HepG2 (cell line): ENCODE data around the gene LOXL3. TPM values are rescaled to one million over a fixed set of nuclear protein-coding genes. Genes with fewer than 3 reads are reported as not detected.

Source experiments
- CEBPB ChIP-seq: IDR thresholded peaks from 2 replicates; pipeline ENCODE4 v1.6.1; 2011; ENCODE audit warnings: low read depth, low read length, improper control_type of control experiment, borderline replicate concordance
- DMAP1 ChIP-seq: IDR thresholded peaks from 2 replicates; pipeline ENCODE4 v1.6.1; 2016
- ISX ChIP-seq: sonication (generic); formaldehyde crosslinking; conservative IDR thresholded peaks from 2 replicates; pipeline ENCODE4 v1.5.0; 2020; ENCODE audit warnings: missing genetic modification reagents
- KLF9 ChIP-seq: IDR thresholded peaks from 2 replicates; pipeline ENCODE4 v1.6.1; 2016; ENCODE audit warnings: low read depth
- MEIS1 ChIP-seq: sonication (generic); formaldehyde crosslinking; IDR thresholded peaks from 2 replicates; pipeline ENCODE4 v1.9.0; 2021; ENCODE audit warnings: mild to moderate bottlenecking, missing genetic modification reagents, moderate library complexity, borderline replicate concordance
- NR2C2 ChIP-seq: sonication (generic); formaldehyde crosslinking; IDR thresholded peaks from 2 replicates; pipeline ENCODE4 v1.4.0; 2020; ENCODE audit warnings: missing genetic modification reagents, mild to moderate bottlenecking, moderate library complexity, borderline replicate concordance
- NR2F2 ChIP-seq: IDR thresholded peaks from 2 replicates; pipeline ENCODE4 v1.6.1; 2012; ENCODE audit warnings: low read depth, inconsistent platforms, borderline replicate concordance
- RCOR2 ChIP-seq: IDR thresholded peaks from 2 replicates; pipeline ENCODE4 v1.6.1; 2016; ENCODE audit warnings: missing biosample characterization, missing genetic modification reagents
- SKI ChIP-seq: fragments of 450-650 bp; IDR thresholded peaks from one replicate; pipeline ENCODE4 v1.6.1; 2018; ENCODE audit warnings: mild to moderate bottlenecking; ENCODE audit not compliant: partially characterized antibody
- SOX5 ChIP-seq: IDR thresholded peaks from 2 replicates; pipeline ENCODE4 v1.6.1; 2016; ENCODE audit warnings: borderline replicate concordance
- TBX2 ChIP-seq: sonication (generic); formaldehyde crosslinking; IDR thresholded peaks from 2 replicates; pipeline ENCODE4 v1.5.0; 2020; ENCODE audit warnings: missing genetic modification reagents, mild to moderate bottlenecking, borderline replicate concordance
- ZFP91 ChIP-seq: sonication (generic); formaldehyde crosslinking; IDR thresholded peaks from 2 replicates; pipeline ENCODE4 v1.9.0; 2022; ENCODE audit warnings: missing genetic modification reagents, mild to moderate bottlenecking, borderline replicate concordance
- ZNF138 ChIP-seq: sonication (generic); formaldehyde crosslinking; IDR thresholded peaks from 2 replicates; pipeline ENCODE4 v1.5.0; 2020; ENCODE audit warnings: mild to moderate bottlenecking, low read depth, missing genetic modification reagents
- ZNF143 ChIP-seq: sonication (generic); formaldehyde crosslinking; IDR thresholded peaks from 2 replicates; pipeline ENCODE4 v1.4.0; 2020; ENCODE audit warnings: missing genetic modification reagents
- ZNF234 ChIP-seq: sonication (generic); formaldehyde crosslinking; conservative IDR thresholded peaks from 2 replicates; pipeline ENCODE4 v1.5.1; 2020; ENCODE audit warnings: mild to moderate bottlenecking, missing genetic modification reagents
- ZNF577 ChIP-seq: sonication (generic); formaldehyde crosslinking; IDR thresholded peaks from 2 replicates; pipeline ENCODE4 v1.4.0; 2020; ENCODE audit warnings: mild to moderate bottlenecking, low read depth, missing genetic modification reagents, borderline replicate concordance
- ZNF747 ChIP-seq: sonication (generic); formaldehyde crosslinking; IDR thresholded peaks from 2 replicates; pipeline ENCODE4 v1.8.1; 2023; ENCODE audit warnings: missing genetic modification reagents, mild to moderate bottlenecking, borderline replicate concordance
- ZSCAN29 ChIP-seq: sonication (generic); formaldehyde crosslinking; conservative IDR thresholded peaks from 2 replicates; pipeline ENCODE4 v1.4.0; 2020; ENCODE audit warnings: mild to moderate bottlenecking, missing genetic modification reagents
- polyA plus RNA-seq, 8 experiments: library from polyadenylated mRNA; depleted of rRNA in 3 of 8; stranded (reverse) in 7 of 8; unstranded in 1 of 8; fragments of >200 nt; fragmentation: Illumina TruSeq in 4 of 8; extraction: Trizol in 4 of 8; gene quantifications; 2 replicates each; pipeline versions ENCODE4 v1.2.1 to v1.2.3, GENCODE V29; 2011 to 2016; ENCODE audit warnings: low read depth in 4 of 8, missing spikeins in 1 of 8, mixed read lengths in 1 of 8; ENCODE audit not compliant: insufficient read depth in 1 of 8
- total RNA-seq, 5 experiments: library from RNA; depleted of rRNA; stranded (reverse); fragments of >200 nt; fragmentation: Illumina TruSeq; extraction: Trizol; gene quantifications; 2 replicates each; pipeline ENCODE4 v1.2.3, GENCODE V29; 2016; ENCODE audit warnings: low read depth in 1 of 5
- TF ChIP-seq, protein P1 (sequence below): sonication (generic); formaldehyde crosslinking; IDR thresholded peaks from 2 replicates; pipeline ENCODE4 v1.4.0; 2020; ENCODE audit warnings: missing genetic modification reagents, borderline replicate concordance
- TF ChIP-seq, protein P2 (sequence below): sonication (generic); formaldehyde crosslinking; IDR thresholded peaks from 2 replicates; pipeline ENCODE4 v1.4.0; 2020; ENCODE audit warnings: mild to moderate bottlenecking, missing genetic modification reagents
- TF ChIP-seq, protein P3 (sequence below): sonication (generic); formaldehyde crosslinking; conservative IDR thresholded peaks from 2 replicates; pipeline ENCODE4 v1.5.0; 2020; ENCODE audit warnings: missing genetic modification reagents

LOXL3 gene
- total and polyA plus RNA-seq, 2 of the 13 experiments (the other 11 are each of a cell fraction or from before 2014, with no cell fraction given): 0.55 to 6.5 TPM

DNA sequence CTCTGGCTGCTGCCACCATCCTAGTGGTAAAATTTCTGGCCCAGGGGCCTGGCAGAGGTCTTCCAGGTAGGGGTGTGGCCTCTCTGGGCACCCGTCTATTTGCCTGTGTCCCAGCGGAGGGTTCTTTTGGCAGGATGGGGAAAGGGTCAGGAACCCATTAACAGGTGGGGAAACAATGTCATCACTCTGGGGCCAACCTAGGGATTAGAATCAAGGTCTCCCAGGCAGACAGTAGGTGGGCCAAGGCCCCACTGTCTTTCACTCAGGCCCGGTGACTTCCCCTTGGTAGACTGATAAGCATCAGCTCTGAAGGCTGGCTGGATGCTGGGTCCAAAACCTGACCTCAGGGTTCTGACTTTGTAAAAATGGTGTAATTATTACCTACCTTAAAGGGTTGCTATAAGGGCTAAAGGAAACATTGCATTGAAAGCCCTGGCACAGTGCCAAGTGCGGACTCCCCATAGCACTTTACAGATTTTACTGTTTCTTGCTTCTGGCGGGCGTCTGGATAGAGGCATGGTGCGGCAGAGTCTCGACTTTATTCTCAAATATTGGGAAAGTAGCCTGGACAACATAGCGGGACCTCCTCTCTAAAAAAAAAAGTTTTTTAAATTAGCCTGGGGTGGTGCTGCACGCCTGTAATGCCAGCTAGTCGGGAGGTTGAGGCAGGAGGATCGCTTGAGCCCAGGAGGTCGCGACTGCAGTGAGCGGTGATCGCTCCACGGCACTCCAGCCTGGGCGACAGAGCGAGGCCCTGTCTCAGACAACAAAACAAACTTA is 56.6 kb downstream of the LOXL3 start (continued):
- TF ChIP-seq NR2C2 (peak; percentile 70), CEBPB (peak; percentile 6; the same call in 1 of the 2 replicates), ZNF234 (CRISPR knock-in tag) (no peak), MEIS1 (CRISPR knock-in tag) (peak; percentile 78; the same call in 1 of the 2 replicates), TBX2 (CRISPR knock-in tag) (peak; percentile 26; the same call in 1 of the 2 replicates), DMAP1 (CRISPR knock-in tag) (no peak; the same call in 1 of the 2 replicates), KLF9 (CRISPR knock-in tag) (0 out of 2 replicates have a peak, but pooled peaks have one; percentile 28), ZSCAN29 (0 out of 2 replicates have a peak, but pooled peaks have one; percentile 58), NR2F2 (0 out of 2 replicates have a peak, but pooled peaks have one; percentile 17), ZNF138 (CRISPR knock-in tag) (no peak), SOX5 (CRISPR knock-in tag) (peak; percentile 24; the same call in 1 of the 2 replicates), ZNF577 (CRISPR knock-in tag) (0 out of 2 replicates have a peak, but pooled peaks have one; percentile 13), ISX (no peak), ZNF747 (CRISPR knock-in tag) (peak; percentile 41; the same call in 1 of the 2 replicates), RCOR2 (CRISPR knock-in tag) (peak; percentile 51; the same call in 1 of the 2 replicates), ZFP91 (CRISPR knock-in tag) (no peak), SKI (peak; percentile 74), ZNF143 (CRISPR knock-in tag) (no peak)
- TF ChIP-seq, protein P1, sequence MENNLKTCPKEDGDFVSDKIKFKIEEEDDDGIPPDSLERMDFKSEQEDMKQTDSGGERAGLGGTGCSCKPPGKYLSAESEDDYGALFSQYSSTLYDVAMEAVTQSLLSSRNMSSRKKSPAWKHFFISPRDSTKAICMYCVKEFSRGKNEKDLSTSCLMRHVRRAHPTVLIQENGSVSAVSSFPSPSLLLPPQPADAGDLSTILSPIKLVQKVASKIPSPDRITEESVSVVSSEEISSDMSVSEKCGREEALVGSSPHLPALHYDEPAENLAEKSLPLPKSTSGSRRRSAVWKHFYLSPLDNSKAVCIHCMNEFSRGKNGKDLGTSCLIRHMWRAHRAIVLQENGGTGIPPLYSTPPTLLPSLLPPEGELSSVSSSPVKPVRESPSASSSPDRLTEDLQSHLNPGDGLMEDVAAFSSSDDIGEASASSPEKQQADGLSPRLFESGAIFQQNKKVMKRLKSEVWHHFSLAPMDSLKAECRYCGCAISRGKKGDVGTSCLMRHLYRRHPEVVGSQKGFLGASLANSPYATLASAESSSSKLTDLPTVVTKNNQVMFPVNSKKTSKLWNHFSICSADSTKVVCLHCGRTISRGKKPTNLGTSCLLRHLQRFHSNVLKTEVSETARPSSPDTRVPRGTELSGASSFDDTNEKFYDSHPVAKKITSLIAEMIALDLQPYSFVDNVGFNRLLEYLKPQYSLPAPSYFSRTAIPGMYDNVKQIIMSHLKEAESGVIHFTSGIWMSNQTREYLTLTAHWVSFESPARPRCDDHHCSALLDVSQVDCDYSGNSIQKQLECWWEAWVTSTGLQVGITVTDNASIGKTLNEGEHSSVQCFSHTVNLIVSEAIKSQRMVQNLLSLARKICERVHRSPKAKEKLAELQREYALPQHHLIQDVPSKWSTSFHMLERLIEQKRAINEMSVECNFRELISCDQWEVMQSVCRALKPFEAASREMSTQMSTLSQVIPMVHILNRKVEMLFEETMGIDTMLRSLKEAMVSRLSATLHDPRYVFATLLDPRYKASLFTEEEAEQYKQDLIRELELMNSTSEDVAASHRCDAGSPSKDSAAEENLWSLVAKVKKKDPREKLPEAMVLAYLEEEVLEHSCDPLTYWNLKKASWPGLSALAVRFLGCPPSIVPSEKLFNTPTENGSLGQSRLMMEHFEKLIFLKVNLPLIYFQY (CRISPR knock-in tag): peak; percentile 67
- TF ChIP-seq, protein P2, sequence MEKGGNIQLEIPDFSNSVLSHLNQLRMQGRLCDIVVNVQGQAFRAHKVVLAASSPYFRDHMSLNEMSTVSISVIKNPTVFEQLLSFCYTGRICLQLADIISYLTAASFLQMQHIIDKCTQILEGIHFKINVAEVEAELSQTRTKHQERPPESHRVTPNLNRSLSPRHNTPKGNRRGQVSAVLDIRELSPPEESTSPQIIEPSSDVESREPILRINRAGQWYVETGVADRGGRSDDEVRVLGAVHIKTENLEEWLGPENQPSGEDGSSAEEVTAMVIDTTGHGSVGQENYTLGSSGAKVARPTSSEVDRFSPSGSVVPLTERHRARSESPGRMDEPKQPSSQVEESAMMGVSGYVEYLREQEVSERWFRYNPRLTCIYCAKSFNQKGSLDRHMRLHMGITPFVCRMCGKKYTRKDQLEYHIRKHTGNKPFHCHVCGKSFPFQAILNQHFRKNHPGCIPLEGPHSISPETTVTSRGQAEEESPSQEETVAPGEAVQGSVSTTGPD: no peak; the same call in 1 of the 2 replicates
- TF ChIP-seq, protein P3, sequence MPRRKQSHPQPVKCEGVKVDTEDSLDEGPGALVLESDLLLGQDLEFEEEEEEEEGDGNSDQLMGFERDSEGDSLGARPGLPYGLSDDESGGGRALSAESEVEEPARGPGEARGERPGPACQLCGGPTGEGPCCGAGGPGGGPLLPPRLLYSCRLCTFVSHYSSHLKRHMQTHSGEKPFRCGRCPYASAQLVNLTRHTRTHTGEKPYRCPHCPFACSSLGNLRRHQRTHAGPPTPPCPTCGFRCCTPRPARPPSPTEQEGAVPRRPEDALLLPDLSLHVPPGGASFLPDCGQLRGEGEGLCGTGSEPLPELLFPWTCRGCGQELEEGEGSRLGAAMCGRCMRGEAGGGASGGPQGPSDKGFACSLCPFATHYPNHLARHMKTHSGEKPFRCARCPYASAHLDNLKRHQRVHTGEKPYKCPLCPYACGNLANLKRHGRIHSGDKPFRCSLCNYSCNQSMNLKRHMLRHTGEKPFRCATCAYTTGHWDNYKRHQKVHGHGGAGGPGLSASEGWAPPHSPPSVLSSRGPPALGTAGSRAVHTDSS (CRISPR knock-in tag): no peak
